DOHH2 (cell line): ENCODE data around the gene SLC25A11.
"Not testable (repeated sequence)": the region's sequence is repeated elsewhere in the genome, so short reads cannot be mapped to it uniquely, and the experiment has no call there.

Experiments
- H3F3A ChIP-seq: fragments of 200-600 bp; sonication (generic), shearing (Covaris generic); 2 replicates; pipeline ENCODE4 v1.6.0; 2016; ENCODE audit warnings: antibody characterized with exemption, mild to moderate bottlenecking; ENCODE audit not compliant: control insufficient read depth, insufficient read depth
- H3K27ac ChIP-seq: fragments of 200-600 bp; sonication (generic); 2 replicates; pipeline ENCODE4 v1.5.1; 2014; ENCODE audit warnings: low read depth, mild to moderate bottlenecking, low read length, moderate library complexity
- H3K27me3 ChIP-seq: fragments of 200-600 bp; sonication (generic); 2 replicates; pipeline ENCODE4 v1.6.1; 2014; ENCODE audit warnings: mild to moderate bottlenecking, low read length, mixed read lengths; ENCODE audit not compliant: control insufficient read depth
- H3K36me3 ChIP-seq: fragments of 200-600 bp; sonication (generic); 2 replicates; pipeline ENCODE4 v1.6.1; 2014; ENCODE audit warnings: mild to moderate bottlenecking, low read length, moderate library complexity, mixed read lengths; ENCODE audit not compliant: control insufficient read depth
- H3K4me1 ChIP-seq: fragments of 200-600 bp; sonication (generic); 2 replicates; pipeline ENCODE4 v1.6.1; 2014; ENCODE audit warnings: mild to moderate bottlenecking, low read length, mixed read lengths; ENCODE audit not compliant: control insufficient read depth
- H3K4me2 ChIP-seq: fragments of 200-600 bp; sonication (generic); 2 replicates; pipeline ENCODE4 v1.6.0; 2014; ENCODE audit warnings: mild to moderate bottlenecking, low read length, moderate library complexity
- H3K4me3 ChIP-seq: fragments of 200-600 bp; sonication (generic); 2 replicates; pipeline ENCODE4 v1.5.1; 2014; ENCODE audit warnings: mild to moderate bottlenecking, low read length, mixed read lengths
- H3K79me2 ChIP-seq: fragments of 200-600 bp; sonication (generic); 2 replicates; pipeline ENCODE4 v1.6.1; 2014; ENCODE audit warnings: mild to moderate bottlenecking, low read length, mixed read lengths; ENCODE audit not compliant: control insufficient read depth
- H3K9me2 ChIP-seq: fragments of 200-600 bp; sonication (generic); replicated peaks from 2 replicates; pipeline ENCODE4 v1.6.1; 2014; ENCODE audit warnings: mild to moderate bottlenecking, low read length, mixed read lengths; ENCODE audit not compliant: control insufficient read depth
- H3K9me3 ChIP-seq: fragments of 200-600 bp; sonication (generic); 2 replicates; pipeline ENCODE4 v1.6.1; 2014; ENCODE audit warnings: antibody characterized with exemption, low read length, mixed read lengths; ENCODE audit not compliant: control insufficient read depth, insufficient read depth
- H4K20me1 ChIP-seq: fragments of 200-600 bp; sonication (generic); 2 replicates; pipeline ENCODE4 v1.6.0; 2014; ENCODE audit warnings: low read depth, mild to moderate bottlenecking, antibody characterized with exemption, low read length, moderate library complexity; ENCODE audit not compliant: control insufficient read depth, insufficient read depth
- EZH2phosphoT487 ChIP-seq: fragments of 200-600 bp; sonication (generic); IDR thresholded peaks from 2 replicates; pipeline ENCODE4 v1.6.1; 2017; ENCODE audit warnings: borderline replicate concordance, mild to moderate bottlenecking, antibody characterized with exemption, low read length, moderate library complexity, mixed read lengths
- TF ChIP-seq, protein P1 (sequence below): fragments of 200-600 bp; sonication (generic); IDR thresholded peaks from one replicate; pipeline ENCODE4 v1.5.1; 2014; ENCODE audit warnings: antibody characterized with exemption, mild to moderate bottlenecking, low read depth, low read length; ENCODE audit not compliant: poor library complexity, severe bottlenecking

The SLC25A11 gene

GRCh38 chr17:4908711-4909496, 30.9 kb downstream of the SLC25A11 start:
- TF ChIP-seq, protein P1, sequence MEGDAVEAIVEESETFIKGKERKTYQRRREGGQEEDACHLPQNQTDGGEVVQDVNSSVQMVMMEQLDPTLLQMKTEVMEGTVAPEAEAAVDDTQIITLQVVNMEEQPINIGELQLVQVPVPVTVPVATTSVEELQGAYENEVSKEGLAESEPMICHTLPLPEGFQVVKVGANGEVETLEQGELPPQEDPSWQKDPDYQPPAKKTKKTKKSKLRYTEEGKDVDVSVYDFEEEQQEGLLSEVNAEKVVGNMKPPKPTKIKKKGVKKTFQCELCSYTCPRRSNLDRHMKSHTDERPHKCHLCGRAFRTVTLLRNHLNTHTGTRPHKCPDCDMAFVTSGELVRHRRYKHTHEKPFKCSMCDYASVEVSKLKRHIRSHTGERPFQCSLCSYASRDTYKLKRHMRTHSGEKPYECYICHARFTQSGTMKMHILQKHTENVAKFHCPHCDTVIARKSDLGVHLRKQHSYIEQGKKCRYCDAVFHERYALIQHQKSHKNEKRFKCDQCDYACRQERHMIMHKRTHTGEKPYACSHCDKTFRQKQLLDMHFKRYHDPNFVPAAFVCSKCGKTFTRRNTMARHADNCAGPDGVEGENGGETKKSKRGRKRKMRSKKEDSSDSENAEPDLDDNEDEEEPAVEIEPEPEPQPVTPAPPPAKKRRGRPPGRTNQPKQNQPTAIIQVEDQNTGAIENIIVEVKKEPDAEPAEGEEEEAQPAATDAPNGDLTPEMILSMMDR: peak; percentile 72
- TF ChIP-seq EZH2phosphoT487: no peak
- no peak overlapping the region for H3K4me3 ChIP-seq
- no peaks in the 10 kb centered on the region for H3K9me3 ChIP-seq
- no peak overlapping the region for H3K27ac ChIP-seq
- H3K4me2 ChIP-seq: peak overlapping the region; percentile 23; the same call in 1 of the 2 replicates
- no peaks in the 10 kb centered on the region for H3F3A ChIP-seq
- no peaks in the 10 kb centered on the region for H4K20me1 ChIP-seq
- H3K79me2 ChIP-seq: no peaks in the 10 kb centered on the region
- H3K4me1 ChIP-seq: peaks cover 12% of the 10 kb centered on the region
- peaks cover 8% of the 10 kb centered on the region; the same call in 1 of the 2 replicates for H3K27me3 ChIP-seq
- H3K36me3 ChIP-seq: no peaks in the 10 kb centered on the region
- H3K9me2 ChIP-seq: no peaks in the 10 kb centered on the region

DNA sequence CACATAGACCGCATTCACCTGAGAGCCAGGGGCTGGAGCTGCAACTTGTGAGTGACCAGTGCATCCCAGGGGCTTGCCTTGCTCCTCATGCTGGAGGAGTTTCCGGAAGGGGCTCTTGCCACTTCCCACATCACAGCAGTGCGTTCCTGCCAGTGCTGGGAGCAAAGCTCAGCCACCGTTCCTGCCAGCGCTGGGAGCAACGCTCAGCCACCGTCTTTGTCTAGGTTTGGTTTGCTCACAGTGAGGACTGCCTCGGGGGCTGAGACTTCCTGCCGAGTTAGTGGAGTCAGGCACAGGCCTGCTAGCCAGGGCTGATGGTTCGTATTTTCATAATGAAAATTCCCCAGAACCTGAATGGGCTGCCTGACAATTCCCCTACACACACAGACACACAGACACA, 31.5 kb downstream of the SLC25A11 start:
- Histone ChIP-seq H3K4me2 (no peak overlapping the region), H3K4me3 (no peak overlapping the region)

GRCh38 chr17:4906642-4907041, 33.2 kb downstream of the SLC25A11 start:
- H3K36me3 ChIP-seq, H3K79me2 ChIP-seq, H3K4me2 ChIP-seq, H3K27me3 ChIP-seq, H3K27ac ChIP-seq, H4K20me1 ChIP-seq, H3K9me2 ChIP-seq, H3K4me3 ChIP-seq, H3F3A ChIP-seq, H3K9me3 ChIP-seq: not testable (repeated sequence)
- H3K4me1 ChIP-seq: peaks cover 23% of the 10 kb centered on the region

More for the DNA sequence above, 31.5 kb downstream of the SLC25A11 start:
- Histone ChIP-seq H3K27me3 (peaks cover 8% of the 10 kb centered on the region; the same call in 1 of the 2 replicates), H4K20me1 (no peaks in the 10 kb centered on the region), H3K27ac (no peak overlapping the region), H3K9me3 (no peaks in the 10 kb centered on the region), H3K36me3 (no peaks in the 10 kb centered on the region), H3F3A (no peaks in the 10 kb centered on the region), H3K9me2 (no peaks in the 10 kb centered on the region), H3K79me2 (no peaks in the 10 kb centered on the region), H3K4me1 (peaks cover 17% of the 10 kb centered on the region)
- TF ChIP-seq EZH2phosphoT487: no peak
- TF ChIP-seq, protein P1: no peak

DNA sequence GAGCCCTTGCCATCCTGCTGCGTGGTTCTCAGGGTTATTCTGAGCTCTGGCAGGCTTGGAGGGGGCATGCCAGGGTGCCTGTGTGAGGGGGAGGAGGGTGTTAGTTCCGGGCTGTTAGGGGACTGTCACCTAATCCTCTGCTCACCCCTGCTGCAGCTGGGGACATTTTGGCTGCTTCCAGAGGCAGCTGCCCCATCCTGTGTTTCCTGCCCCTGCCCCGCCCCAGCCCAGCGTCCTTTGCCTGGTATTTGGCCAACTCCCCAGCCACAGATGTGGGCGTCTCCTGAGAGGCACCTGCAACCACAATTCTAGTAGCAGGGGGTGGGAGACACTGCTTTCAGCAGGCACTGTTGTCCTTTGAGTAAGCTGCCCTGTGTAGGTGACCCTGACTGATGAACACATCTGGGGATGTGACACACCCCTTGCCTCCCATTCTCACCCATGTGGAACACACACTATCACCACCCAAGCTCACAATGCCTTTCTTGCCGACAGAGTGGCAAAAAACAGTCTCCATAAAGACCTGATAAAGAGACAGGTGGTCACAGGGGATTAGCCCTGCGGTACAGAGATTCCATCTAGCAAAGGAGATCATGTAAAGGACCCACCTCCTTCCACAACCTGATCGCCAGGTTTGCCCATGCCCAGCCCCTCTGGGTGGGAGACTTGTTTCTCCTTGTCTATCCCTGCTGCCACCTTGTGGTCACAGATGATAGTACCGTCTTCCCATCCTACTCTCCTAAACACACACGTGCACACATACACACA, 36.6 kb downstream of the SLC25A11 start, which contains the start of gene CHRNE:
Gene CHRNE (minus strand): TSS at position 48 of the 768 bp plus-strand sequence. CDS start 35 bp downstream, at position 13.
- Histone ChIP-seq H3K4me2 (peak within 1 kb of the TSS; percentile 52), H3K27ac (no peak within 1 kb of the TSS), H4K20me1 (no peaks in the 10 kb centered on the region; the same call in 1 of the 2 replicates), H3K79me2 (no peaks in the 10 kb centered on the region), H3K36me3 (no peaks in the 10 kb centered on the region), H3K4me3 (peak within 1 kb of the TSS; percentile 34; the same call in 1 of the 2 replicates), H3K9me3 (no peaks in the 10 kb centered on the region), H3K9me2 (no peaks in the 10 kb centered on the region), H3K27me3 (peaks cover 23% of the 10 kb centered on the region), H3K4me1 (peaks cover 32% of the 10 kb centered on the region), H3F3A (no peaks in the 10 kb centered on the region)
- TF ChIP-seq EZH2phosphoT487: no peak
- TF ChIP-seq, protein P1: peak; percentile 81
